Endothelial cell of hepatic sinusoid (primary cell): ENCODE results near the gene TMEM120B.

Experiments used
- in situ Hi-C: cut with HindIII; loops from 2 replicates; pipeline ENCODE4 v1.10.0; 2017; ENCODE audit warnings: low sequenced_read_pairs

TMEM120B gene

DNA sequence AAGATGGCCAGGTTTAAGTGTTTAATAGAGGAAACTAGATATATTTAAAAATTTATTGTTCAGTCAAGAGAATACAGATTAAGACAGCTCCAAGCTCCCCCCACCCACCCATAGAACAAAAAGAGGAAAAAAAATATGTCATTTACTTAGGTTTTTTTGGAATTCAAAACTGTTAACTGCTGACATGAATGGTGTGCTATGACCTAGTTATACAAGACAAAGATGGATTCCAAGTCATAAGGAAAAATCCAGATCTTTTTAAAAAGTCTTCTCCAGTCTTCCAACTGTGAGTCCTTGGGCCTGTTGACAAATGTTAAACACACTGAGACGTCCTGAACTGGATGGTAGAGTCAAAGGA lies 89.9 kb downstream of the TMEM120B start:
- in situ Hi-C loops = no loop called here

DNA sequence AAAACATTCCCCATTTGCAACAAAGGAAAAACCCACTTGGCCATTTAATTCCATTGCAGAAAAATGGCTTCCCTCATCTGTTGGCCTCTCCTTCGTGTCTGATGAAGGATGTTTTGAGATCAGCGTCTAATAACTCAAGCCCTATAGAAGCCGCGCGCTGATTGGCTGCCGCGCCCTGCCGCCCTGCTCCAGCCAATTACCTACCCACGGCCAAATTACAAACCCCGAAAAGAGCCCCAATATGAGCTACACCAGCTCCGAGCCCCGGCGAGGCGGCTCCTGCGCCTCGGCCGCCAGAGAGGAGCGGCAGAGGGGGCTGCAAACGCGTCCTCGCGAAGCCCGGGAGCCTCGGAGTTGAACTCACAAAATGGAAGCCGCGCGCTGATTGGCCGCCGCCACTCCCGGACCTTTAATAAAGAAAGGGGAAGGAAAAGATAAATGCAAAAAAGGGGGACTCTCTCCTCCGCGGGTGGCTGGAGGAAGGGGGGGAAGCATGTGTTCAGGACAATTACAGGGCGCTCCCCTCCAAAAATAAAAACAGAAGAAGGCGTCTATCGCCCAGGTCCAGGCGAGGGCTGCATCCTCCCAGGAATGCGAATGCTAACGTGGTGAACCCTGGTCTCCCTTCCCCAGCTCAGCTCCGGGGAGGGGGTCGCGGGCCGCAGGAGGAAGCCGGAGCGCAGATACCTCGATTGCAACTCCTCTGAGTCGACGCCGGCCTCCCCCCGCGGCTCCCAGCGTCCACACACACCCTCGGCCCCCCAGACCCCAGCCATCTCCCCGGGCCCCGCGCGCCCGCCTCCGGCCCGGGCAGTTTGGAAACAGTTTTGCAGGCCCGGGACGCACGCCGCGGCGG lies 90.5 kb downstream of the TMEM120B start:
- in situ Hi-C loops = no loop called here

DNA sequence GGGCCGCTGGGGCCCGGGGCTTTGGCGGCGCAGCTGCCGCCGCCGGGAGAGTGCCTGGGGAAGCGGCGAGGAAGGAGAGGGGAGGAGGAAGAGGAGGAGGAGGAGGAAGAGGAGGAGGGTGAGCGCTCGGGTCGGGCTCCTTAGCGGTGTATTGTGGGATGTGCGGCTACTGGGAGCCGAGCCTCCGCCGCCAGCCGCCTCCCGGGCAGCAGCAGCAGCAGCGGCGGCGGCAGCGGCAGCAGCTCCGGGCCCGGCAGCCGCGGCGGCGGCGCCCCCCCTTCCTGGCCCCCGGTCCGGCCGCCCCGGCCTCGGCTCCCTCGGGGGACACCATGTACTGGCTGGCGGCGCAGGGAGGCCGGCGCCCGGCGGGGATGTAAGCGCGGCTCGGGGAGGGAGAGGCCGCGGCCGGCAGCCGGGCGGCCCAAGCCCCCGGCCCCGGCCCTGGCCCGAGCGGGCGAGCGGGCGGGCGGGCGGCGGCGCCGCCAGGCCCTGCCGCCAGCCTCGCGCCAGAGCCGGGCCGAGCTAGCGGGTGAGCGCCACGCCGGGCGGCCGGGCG lies 91.4 kb downstream of the TMEM120B start, which contains the start of gene SETD1B:
Gene SETD1B (plus strand): TSS at position 149 of the 556 bp plus-strand sequence. CDS start 729 bp downstream, outside the sequence.
- in situ Hi-C loops = no loop called here

DNA sequence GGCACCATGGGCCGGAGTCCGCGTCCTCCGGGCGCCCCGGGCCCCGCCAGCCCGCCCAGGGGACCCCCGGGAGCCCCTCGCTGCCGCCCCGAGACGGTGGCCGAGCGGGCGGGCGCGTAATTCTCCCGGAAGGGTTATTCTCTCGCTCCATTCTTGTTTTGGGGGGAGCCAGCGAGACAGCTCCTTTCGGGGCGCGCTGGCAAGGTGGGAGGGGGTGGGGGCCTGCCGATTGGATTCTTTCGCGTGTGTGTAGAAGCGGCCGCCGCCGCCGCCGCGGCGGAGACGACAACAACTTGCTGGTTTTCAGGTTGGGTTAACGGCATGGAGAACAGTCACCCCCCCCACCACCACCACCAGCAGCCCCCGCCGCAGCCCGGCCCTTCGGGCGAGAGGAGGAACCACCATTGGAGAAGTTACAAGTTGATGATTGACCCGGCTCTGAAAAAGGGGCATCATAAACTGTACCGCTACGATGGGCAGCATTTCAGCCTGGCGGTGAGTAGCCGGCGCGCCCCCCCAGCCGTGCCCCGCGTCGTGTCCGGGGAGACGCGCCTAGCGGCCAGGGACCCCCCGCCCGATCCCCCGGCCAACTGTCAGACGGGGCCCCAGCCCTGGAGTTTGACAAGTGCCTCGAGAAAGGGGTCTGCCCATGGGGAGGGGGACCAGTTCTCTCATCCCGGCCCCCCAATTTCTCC lies 92.0 kb downstream of the TMEM120B start:
- in situ Hi-C loops = no loop called here

DNA sequence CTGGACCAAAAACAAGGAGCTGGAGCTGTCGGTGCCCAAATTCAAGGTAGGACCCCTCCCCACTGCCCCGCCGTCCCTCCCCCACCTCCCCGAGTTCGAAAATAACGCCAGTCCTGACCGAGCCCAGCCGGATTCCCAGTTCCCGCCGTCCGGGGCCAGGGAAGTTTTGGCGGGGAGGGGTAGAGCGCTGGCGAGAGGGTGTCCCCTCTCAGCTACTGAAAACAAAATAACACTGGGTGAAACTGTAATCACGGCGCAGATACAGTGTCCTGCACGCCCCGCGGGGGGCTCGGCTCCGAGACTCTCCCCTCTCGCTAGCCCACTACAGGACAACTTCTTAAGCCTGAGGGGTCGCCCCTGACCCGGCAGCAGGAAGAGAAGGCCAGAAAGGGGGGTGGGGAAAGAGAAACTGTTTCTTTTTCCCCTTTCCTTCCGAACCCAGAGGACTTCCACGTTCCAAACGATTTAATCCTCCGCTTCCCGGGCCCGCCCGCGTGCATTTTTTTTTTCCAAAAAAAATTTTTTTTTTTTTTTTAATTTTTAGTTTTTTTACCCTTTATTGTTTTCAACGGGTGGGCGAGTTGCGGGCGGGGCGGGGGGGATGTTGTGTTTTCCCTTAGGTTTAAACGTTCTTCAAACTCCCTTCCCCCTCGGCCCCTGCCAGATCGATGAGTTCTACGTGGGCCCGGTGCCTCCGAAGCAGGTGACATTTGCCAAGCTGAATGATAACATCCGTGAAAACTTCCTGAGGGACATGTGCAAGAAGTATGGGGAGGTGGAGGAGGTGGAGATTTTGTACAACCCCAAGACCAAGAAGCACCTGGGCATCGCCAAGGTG lies 92.8 kb downstream of the TMEM120B start:
- in situ Hi-C loops = no loop called here

DNA sequence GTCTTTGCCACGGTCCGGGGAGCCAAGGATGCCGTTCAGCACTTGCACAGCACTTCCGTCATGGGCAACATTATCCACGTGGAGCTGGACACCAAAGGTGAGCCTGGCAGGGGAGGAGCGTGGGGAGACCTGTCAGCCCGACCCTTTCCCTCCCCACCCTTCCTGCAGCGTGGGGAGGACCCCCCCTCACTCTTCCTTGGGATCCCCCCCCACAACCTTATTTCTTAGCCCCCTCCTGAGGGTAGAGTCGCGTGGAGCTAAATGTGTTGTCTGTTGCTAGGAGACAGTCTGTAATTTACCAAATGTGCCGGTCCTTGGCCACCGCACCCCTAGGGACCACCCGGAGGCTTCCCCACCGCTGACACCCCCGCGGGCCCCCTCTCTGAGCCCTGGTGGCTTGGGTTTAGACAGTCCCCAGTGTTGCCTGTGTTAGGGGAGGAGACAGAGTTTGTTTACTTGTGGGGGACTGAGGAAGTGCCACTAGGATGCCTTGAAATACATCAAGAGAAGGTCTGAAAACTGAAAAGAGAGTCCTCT lies 93.5 kb downstream of the TMEM120B start:
- in situ Hi-C loops = no loop called here

DNA sequence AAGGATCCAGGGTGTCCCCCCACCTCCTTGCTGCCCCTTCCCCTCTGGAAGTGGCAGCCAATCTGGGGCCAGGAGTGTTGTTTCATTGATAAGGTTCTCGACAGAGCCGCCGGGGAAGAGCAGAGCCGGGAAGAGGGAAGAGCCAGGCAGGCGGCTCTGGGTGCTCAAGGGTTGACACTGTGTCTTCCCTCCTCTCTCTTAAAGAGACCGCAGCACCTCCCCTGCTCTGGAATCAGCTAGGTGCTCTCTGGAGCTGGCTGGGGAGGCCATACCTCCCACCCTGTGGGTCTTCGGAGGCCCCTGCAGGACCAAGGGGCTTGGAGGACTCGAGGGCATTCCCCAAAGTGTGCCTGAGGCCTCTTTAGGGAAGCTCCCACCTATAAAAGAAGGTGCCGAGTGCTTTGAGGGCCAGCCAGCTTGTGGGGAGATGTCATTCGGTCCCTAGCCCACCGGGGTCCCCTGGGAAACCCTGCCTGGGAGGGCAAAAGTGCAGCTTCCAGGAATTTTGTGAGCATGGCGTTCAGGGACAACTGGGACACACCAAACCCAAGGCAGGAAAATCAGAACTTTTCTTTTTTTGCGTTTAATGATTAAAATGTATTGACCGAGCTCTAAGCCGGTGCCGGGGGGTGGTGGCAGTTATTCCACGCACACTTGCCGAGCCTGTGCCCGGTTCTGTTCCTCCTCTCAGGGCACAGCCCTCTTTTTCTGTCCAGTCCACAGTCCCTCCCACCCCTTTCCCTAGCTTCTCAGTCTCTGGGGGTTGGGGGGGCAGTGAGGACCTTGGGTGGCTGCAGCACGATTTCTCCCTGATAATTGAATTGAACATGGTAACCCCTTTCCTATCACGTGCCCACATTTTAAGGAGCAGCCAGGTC lies 94.2 kb downstream of the TMEM120B start:
- in situ Hi-C loops = no loop called here

DNA sequence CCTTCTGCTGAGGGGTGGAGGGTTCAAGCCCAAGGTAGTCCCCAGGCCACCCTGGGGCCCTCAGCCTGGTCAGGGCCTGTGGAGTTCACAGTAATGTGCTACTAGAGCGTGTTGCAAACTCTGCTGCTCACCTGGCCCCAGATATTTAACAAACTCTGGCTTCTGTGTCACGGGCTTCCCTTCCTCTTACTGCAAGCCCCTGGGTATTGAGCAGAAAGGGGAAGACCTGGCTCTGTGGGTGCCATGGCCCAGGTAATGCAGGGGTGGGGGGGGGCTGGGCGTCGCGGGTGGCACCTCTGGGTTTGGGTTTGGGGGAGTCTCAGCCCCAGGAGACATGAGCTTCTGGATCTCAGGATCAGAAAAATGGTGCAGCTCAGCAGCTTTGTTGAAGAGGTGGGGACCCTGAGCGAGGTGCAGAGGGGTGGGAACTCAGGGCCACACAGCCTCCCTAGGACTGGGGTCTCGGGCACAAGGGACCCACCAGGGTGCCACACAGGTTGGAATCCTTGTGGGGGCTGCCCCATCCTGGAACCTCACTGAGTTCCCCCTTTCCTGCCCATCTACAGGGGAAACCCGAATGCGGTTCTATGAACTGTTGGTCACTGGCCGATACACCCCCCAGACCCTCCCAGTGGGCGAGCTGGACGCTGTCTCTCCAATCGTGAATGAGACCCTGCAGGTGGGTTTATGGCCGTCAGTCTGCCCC lies 95.2 kb downstream of the TMEM120B start:
- in situ Hi-C loops = no loop called here

DNA sequence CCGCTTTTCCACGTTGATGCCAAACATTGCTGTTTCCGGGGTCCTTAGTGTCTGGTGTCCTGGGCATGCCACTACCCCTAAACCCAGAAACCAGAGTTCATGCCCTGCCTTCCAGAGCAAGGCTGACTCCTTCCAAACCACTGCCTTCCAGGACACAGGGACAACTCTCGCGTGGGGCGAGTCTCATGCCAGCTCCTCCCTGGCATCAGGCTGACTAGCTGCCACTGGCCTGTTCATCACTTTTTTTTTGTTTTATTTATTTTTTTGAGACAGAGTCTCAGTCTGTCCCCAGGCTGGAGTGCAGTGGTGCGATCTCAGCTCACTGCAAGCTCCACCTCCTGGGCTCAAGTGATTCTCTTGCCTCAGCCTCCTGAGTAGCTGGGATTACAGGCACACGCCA lies 96.1 kb downstream of the TMEM120B start:
- in situ Hi-C loops = no loop called here

DNA sequence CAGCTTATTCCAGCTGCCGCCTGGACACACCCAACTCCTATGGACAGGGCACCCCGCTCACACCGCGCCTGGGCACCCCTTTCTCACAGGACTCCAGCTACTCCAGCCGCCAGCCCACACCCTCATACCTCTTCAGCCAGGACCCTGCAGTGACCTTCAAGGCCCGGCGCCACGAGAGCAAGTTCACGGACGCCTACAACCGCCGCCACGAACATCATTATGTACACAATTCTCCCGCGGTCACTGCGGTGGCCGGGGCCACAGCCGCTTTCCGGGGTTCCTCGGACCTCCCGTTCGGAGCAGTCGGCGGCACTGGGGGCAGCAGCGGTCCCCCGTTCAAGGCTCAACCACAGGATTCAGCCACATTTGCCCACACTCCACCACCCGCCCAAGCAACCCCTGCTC lies 97.2 kb downstream of the TMEM120B start:
- in situ Hi-C loops = no loop called here

DNA sequence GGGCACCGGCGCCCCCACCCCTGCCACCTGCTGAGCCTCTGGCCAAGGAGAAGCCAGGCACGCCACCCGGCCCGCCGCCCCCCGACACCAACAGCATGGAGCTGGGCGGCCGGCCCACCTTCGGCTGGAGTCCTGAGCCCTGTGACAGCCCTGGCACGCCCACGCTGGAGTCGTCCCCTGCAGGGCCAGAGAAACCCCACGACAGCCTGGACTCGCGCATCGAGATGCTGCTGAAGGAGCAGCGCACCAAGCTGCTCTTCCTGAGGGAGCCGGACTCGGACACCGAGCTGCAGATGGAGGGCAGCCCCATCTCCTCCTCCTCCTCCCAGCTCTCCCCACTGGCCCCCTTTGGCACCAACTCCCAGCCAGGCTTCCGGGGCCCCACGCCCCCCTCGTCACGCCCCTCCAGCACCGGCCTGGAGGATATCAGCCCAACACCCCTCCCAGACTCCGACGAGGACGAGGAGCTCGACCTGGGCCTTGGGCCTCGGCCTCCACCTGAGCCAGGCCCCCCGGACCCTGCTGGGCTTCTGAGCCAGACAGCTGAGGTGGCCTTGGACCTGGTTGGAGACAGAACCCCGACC lies 97.8 kb downstream of the TMEM120B start:
- in situ Hi-C loops = no loop called here

DNA sequence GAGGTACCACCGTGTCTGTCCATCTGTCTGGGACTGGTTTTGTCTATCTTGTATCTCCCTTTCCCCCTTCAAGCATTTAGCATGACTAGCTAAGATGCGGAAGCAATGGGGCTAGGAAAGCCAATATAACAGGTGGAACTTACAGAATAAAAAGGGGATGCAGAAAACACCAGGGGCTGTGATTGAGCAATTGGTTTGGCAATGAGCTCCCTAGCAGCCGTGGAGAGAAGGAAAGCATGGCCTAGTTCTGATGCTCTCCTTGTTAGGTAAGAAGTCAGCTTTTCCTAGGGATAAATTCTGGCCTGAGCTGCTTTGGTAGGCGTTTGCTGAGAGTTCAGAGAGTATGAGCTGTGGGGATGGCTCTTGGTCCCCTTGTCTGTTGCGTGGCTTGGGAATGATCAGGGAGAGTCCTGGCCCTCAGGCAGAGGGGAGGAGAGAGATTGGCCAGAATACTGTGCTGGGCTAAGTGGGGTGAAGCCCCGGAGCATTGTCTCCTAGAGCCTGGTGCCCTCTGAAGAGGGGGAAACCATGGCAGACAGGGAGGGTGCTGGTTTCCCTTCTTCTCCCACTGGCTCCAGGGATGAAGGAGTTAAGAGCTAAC lies 98.4 kb downstream of the TMEM120B start:
- in situ Hi-C loops = no loop called here

DNA sequence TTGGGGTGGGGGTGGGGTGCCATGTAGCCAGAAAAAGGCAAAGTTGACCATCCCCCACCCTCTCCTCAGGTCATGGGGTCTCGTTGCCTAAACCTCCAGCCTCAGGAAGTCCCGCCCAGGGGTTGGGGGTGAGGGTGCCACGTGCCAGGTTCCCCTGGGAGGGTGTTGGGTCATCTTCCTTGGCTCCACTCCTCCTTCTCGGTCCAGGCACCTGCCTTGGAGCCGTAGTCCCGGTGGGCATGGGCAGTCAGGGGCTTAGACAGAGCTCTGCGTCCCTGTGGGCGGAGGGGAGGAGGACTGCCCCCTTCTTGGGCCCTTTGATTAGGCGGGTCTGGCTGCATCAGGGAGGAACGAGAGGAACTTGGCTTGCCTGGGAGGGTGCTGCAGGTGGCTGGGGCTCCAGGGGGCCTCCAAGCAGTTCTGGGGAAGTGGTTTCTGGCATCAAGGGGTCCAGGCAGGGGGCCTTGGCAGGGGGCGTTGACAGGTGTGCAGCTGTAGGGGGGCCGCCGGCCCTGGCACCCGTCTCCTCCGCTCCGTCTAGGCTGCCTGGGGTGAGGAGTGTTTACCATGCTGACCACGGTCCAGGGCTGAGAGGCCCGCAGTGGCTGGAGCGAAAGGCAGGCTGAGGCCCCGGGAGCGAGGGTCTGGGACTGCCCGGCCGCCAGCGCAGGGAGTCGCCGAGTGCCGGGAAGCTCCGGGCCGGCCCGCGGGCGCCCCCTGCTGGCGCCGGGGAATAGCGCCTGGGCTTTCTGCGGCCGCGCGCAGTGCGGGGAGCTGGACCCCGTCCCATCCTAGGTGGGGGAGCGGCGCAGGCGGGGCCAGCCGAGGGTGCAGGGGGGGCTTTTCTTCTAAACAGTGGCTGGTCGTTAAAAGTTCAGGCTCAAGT lies 99.1 kb downstream of the TMEM120B start:
- in situ Hi-C loops = no loop called here

DNA sequence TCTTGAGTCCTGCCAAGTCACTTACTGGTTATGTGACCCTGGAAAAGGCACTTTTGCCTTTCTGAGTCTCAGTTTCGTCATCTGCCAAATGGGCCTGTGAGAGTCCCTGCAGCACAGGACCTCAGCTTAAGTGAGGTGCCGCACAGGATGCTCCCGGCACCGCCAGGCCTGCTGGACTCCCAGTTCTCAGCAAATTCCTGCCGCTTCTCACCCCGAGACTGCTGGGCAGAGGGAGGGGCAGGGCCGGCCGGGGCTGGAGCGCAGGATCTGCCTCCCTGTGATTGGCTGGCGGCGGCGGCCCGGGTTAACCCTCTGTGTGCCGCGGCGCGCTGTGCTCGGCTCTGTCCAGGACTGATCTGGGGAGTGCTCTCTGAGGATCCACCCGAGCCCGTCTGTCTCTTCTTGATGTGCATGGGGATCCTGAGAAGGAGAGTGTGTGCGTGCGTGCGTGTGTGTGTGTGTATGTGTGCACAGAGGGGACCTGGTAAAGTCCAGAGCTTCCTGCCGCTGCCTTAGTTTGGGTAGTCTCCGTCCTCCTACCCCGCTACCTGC lies 99.8 kb downstream of the TMEM120B start:
- in situ Hi-C loops = no loop called here

DNA sequence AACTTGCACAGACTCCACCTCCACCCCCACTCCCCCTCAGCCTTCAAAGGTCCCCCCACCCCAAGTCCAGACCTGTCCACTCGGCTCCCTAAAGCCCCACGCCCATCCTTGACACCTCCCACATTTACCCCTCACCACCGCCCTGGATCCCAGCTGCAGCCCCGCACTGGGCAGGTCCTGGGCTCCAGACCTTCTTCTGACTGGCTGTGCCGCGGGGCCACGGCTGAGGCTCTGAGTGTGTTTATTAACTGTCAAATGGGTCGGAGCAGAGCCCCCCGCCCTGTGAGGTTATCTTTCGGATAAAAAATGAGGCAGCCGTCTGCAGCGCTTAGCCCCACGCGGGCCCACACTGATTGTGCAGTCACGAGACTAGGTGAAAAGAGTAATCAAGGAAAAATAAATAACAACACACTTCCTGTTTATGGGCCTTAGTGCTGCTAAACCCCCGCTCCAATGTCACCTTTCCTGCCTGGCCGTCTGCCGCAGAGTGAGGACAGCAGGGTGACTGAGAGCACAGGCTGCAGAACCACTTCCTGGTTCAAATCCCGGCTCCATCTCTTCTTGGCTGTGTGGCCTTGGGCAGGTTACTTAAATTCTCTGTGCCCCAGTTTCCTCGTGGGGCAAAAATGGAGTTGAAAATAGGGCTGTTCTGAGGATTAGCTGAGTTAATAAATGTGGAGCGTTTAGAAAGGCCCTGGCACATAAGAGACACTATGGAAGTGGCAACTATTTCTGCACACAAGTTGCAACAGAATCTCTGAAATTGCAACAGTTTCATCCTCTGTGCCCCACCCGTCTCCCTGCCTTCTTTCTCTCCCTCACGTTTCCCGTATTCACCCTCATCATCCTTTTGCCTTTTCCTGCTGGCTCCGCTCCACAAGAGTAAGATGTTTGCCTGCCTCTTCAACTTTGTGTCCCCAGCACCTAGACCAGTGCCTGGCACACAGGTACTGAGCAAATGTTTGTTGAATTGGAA lies 100.7 kb downstream of the TMEM120B start:
- in situ Hi-C loops = no loop called here

DNA sequence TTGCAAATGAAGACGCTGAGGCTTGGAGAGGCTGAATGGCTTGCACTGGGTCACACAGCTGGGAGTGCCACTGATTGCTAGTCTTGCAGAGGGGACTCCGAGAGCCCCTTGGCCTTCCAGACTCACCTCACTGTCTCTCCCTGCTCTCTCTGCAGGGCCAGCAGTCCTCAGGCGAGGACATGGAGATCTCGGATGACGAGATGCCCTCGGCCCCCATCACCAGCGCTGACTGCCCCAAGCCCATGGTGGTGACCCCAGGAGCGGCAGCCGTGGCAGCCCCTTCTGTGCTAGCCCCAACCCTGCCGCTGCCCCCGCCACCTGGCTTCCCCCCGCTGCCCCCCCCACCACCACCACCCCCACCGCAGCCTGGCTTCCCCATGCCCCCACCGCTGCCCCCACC lies 101.4 kb downstream of the TMEM120B start:
- in situ Hi-C loops = no loop called here
